ENCODE data around the gene RHO.

RHO gene

DNA sequence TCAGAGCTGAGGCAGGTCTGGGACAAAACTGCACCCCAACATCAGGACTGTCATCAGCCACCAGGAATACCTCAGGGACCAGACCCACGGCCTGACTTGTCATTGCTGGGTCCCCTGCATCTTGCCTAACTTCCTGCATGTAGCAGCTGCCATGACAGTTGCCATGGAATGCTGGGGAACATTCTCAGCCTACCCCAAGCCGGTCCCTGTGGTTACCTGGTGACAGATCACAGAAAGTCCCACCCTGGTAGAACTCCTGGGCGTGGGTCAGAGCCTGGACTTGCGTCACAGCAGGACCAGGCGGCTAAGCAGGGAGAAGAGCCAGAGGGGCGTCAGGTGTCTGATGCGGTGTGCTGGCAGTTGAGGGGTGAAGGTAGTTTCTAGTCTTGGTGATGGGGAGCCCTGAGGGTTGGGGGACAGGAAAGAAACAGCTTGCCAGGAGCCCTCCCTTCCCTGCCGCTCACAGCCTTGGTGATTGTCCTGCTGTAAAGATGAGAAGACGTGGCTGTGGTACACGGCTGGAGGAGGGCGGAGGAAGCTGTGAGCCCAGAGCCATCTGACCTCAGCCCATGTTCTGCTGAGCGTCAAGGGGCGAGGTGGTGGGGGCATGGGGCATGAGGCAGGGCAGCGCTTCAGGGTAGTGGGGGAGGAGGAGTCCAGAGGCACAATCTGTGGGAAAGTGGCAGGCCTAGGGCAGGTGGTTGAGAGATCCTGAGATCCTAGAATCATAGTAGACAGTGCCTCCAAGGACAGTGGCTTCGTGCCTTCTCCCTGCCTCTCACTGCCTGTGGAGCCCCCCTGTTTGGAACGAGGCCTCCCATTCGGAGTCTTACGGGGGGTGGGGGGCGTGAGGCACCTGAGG, 19.9 kb downstream of the RHO start:
- no peak for DNase-seq

DNA sequence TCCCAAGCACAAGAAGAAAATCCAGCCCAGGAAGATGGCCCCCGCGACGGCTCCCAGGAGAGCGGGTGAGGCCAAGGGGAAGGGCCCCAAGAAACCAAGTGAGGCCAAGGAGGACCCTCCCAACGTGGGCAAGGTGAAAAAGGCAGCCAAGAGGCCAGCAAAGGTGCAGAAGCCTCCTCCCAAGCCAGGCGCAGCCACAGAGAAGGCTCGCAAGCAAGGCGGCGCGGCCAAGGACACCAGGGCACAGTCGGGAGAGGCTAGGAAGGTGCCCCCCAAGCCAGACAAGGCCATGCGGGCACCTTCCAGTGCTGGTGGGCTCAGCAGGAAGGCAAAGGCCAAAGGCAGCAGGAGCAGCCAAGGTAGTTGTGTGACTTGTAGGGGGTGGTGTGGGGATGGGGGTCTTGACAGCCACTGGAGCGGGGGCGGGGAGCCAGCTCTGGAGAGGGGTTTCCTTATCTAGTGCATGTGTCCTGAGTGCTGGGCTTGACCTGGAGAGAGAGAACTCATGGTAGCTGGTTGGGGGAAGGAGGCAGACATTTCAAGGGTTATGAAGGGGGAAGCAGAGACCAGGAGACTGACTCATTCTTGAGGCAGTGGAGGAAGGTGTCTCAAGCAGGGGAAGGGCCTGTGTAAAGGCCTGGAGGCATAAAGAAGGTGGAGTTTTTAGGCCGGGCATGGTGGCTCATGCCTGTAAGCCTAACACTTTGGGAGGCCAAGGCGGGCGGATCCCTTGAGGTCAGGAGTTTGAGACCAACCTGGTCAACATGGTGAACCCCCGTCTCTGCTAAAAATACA, 20.8 kb downstream of the RHO start:
- DNase-seq = peak; percentile 23

DNA sequence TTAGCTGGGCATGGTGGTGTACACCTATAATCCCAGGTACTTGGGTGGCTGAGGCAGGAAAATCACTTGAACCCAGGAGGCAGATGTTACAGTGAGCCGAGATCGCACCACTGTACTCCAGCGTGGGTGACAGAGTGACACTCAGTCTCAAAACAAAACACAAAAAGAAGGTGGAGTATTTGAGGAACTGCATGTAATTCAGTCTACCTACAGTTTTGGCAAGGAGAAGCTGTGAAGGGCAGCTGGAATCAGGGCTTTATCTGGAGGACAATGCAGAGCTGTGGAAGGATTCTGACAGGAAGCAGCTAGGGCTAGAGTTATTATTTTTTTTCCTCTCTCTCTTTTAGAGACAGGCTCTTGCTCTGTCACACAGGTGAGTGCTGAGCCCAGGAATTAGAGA, 21.4 kb downstream of the RHO start:
- no peak for DNase-seq

DNA sequence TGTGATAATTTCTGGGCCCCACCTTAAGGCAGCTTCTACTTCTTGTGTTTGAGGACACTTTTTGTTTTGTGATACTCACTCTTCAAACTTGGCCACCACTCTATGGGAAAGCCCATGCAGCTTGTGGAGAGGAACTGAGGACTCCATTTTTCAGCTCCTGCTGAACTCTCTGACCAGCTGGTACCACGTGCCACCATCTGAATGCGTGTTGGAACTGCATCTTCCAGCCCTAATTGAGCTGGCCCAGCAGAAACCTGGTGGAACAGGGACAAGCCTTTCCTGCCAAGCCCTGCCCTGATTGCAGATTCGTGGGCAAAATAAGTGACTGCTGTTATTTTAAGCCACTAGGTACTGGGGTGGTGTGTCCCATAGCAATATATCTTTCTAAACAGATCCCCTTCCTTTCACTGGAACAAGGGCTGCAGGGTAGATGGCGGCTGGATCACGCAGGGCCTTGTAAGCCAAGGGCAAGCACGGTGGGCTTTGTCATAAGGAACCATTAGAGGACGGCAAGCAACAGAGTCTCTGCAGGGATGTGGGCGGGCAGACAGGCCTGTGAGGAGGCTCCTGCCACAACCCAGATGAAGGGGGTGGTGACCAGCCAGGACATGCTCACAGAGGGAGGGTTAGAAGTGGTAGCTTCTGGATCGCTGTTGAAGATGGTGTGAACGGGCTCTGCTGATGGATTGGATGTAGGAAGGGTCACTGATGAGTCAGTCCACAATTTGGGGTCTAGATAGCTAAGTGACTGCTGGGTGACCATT, 24.0 kb downstream of the RHO start:
- DNase-seq = no peak

DNA sequence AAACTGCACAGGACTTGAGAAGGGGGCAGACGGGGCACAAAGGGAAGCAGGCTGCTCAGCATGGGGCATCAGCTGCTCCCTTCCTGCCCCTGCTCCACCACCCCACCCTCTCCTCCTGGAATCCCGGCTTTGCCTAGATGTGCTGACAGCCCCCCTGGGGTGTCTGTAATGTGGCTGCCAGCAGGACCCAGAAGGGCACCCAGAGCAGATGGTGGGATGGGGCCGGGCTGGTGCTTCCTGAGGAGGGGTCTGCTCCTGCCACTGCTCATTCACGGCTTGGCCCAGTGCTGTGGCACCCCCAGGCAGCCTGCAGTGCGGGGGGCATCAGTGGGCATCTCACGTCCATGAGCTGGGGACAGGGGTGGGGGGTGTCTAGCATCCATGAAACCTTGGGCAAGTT, 24.7 kb downstream of the RHO start:
- no peak for DNase-seq

DNA sequence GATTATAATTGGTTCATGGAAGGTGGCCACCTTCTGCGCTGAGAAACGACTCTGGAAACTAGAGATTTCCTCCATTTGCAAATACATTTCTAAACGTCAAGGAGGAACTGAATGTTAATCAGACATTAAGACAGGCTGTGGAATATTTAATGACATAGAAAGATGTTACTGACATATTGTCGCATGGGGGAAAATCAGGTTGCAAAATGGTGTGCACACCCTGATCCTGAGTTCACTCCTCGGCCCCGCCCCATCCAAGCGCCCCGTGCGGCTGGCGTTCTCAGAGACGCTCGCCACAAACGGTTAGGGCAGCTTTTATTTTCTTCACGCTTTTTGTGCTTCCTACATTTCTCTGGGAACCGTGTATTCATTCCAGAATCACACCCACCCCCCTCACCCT, 25.3 kb downstream of the RHO start:
- DNase-seq = no peak

DNA sequence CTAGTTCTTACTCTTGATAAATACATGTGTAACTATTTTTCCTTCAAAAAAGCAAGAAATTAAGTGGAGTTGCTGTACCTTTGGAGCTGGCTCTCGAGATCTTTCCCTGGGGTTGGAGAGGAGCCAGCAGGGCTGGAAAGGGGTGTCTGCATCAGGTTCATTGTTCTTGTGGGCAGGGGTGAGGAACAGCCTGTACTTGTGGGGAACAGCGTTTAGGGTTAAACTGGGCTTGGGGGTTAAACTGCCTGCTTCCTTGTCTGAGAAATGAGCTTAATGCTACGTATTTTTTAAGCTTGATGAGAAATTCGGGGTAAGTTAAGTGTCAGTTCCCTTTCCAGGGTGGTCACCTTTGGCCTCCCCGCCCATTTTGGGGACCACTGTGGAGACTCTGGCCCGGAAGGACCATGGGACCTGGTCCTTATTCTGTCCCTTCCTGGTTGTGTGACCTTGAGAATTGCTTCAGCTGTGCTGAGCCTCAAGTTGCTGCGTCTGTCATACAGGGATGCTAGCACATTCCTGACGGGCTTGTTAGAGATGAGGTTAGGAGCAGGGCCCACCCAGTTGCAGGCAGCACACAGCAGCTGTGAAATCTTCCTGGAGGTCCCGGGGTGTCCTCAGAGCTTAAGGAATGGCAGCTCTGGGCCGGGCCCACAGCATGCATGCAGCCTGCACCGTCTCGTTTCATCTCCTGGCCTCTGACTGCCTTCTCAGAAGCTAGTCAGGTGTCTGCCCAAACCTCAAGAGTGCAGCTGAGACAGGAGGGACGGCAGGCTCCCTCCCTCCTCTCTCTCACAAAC, 26.1 kb downstream of the RHO start:
- DNase-seq = no peak

DNA sequence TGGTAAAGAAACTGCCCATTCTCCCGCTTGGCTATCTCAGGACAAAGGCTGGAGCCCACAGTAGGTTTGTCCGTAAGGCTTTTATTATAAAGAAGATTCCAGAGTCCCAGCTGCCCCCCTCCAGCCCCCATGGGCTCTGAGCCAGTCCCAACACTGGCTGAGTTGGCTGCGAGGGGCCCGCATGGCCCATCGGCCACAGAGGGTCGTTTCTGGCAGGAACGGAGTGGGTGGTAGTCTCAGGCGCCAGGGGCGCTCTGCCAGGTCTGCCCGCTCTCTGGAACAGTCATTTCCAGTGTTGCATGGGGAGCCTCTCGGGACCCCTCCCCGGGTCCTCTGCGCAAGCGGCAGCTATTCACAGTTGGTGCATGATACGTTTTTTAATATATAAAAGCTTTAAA, 26.7 kb downstream of the RHO start:
- no peak for DNase-seq

DNA sequence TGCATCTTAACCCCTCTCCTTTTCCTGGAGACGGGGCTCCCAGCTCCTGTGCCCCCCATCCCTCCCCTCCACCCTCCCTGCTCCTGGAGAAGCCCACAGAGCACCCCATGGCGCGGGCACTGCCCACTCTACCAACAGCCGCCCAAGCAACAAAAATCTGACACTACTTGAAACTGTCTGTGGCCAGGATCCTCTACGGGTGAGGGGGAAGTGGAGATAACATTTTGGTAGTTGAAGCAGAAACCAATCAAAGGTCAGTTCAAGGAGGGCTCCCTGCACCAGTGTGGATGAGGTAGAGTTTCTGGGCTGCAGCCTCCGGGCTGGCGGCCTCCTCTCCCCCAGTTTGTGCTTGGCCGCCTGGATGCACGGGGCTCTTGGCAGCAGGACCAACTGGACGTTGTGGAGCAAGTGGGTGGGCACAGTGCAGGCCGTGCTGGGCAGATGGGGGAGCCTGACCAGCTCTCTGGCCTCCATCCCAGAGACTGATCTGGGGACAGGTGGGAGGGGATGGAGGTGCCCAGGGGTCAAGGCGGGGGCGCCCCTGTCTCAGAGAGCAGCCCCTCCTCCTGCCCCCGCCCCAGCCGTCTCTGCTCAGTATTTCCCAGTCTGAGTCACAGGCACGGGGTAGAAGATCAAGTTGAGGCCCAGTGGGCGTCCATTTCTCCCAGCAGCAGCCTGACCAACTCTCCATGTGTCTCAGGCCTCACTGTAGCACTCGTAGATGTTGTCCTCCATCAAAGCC, 27.3 kb downstream of the RHO start:
- no peak for DNase-seq

DNA sequence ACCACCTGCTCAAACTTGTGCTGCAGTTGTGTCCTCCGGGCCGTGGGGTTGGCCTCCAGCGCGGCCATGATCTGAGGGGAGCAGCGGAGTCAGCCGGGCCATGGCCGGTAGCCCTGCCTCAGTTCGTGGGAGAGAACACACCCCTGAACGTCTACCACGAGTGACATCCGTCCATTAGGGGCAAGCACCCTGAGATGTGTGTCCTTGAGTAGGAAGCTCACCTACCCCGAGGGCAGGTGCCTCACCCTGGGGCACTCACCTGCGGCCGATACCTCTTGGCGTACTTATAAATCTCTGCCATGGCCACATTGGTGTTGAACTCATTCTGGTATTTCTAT, 27.9 kb downstream of the RHO start:
- no peak for DNase-seq

DNA sequence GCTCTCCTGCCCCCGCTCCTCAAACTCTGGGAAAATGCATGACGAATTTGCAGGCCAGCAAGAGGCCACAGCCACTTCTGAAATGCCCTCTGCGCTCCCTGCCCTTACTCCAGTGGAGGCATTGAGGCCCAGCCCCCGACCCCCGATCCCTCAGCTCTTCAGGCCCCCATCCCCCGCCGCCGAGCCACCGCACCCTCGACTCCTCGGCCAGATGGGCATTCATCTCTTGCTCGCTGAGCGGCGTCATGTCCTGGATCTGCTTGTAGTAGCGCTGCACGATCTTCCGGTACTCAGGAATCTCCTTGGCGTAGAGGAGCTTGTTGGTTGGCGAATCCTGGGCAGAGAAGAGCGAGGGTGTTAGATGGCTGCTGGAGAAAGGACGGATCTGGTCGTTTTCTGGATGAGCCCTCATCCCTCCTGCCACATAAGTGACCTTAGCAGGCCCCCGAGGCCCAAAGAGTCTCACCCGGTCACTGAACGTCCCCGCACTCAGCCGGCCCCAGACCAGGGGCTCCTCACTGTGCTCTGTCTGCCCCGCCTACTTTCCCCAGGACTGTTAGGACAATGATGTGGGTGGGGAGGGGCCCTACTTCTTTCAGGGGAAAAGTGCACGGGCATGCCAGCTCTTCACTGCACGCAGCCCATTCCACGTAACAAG, 28.6 kb downstream of the RHO start:
- DNase-seq = no peak

DNA sequence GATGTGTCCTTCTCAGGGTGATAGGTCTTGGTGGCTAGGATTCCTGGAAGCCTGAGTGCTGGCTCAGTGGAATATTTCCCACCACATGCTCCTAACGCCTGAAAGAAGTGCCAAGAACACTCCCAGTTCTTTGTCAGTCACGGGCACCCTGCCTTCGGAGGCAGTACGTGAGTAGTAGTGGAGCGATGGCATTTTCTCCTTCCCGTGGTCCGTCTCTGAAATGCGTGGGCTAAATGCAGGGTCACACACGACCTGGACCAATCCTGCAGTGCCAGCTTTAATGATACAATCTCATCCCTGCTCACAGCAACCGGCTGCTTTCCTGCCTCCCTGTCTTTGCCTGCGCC, 29.1 kb downstream of the RHO start:
- DNase-seq = no peak

DNA sequence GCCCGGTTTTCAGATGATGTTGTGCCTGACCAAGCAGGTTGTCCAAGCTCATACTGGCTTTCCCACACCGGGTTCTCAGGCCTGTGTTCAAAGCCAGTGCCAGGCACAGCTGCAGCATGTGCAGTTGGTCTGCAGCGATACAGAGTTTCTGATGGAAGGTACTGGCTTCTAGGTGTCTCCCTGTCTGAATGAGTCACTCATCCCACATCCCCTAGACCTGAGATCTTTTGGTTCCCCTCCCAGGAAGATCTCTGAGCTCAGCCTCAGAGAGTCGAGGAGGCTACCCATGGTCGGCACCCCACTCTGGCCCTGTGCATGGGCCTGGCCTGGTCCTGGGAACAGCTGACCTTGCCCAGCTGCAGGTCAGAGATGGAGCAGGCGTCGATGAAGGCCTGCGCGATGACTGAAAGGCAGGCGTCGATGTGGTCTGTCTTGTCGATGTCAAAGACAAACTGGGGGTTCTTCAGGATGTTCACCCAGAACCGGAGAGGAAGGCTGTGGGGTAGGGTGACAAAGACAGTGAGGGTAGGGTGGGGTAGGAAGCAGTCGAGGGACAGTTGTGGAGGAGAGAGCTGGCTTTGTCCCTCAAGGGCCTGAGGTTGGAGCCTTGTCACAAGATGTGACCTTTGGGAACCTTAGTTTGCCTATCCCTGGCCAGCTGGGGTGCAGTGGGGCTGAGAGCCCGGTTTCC, 29.8 kb downstream of the RHO start:
- DNase-seq = no peak

DNA sequence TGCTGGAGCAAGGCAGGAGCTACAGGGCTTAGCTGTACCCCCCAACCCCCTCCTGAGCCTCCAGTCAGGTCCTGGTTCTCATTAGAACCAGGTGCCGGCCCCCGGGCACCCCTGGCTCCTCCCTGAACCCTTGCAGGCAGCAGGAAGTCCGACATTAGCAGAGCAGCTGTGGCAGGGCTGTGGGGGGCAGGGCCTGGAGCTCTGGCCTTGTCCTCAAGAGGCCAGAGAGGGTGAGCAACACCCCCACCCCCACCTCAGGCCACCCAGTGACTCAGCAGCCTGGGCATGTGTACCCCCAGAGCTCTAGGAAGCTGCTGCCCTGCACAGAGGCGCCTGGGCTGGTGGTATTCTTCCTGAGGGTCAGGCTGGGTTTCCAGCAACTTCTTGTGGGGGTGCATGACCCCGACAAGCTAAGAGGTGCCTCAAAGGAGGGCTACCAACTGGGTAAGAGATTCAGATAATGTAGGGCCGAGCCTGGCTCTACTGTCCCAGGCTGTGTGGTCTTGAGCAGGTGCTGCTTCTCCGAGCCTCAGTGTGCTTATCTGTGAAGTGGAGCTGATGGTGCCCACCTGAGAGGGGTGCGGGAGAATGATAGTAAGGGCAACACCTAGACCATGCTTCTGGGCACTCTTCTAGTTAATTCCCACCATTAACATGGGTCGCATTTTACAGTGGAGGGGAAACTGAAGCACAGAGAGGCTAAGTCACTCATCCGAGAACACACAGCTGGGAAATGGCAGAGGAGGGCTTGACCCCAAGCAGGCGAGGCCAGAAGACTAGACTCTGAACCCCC, 30.5 kb downstream of the RHO start:
- DNase-seq = peak; percentile 87

DNA sequence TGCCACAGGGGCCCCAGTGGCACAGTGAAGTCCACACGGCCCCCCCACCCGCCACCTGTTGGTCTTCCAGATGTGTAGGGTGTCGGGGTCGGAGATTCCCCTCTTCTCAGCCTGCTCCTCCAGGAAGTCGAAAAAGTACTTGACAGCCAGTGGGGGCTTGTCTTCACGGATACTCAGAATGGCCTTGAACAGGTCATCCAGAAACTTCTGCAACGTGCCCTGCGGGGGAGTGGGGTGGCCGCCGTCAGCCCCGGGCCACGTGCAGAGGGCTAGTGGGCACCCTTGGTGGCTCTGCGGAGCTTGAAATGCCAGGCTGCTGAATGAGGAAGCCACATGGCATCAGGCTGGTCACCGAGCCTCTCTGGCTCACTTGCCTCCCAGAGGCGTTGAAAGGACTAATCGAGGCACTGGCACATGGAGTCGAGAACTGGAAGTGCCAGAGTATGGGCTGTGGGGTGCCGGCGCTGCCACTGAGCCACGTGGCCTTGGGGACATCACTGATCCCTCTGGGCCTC, 31.2 kb downstream of the RHO start:
- no peak for DNase-seq

DNA sequence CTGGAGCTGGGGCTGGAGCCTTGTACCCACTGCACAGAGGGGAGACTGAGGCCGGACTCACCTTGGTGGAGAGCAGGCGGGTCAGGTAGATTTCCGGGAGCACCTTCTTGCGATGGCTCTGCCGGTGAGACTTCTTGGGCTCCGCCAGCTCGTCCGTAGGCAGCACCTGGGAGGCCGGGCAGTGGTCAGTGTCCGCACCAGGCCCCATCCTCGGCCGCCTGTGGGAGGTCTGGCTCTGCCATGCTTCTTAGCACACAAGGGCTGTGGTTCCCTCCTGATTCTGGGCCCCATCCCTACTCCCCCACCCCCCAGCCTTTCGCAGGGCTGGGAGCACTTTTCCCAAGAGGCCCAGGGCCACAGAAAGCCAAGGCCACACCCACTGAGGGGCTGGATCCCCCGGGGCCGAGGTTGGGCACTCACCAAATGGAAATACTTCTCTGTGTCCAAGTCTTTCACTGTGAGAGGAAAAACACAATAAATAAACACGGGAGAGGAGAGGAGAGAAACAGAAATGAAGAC, 31.9 kb downstream of the RHO start:
- peak; percentile 58 for DNase-seq

DNA sequence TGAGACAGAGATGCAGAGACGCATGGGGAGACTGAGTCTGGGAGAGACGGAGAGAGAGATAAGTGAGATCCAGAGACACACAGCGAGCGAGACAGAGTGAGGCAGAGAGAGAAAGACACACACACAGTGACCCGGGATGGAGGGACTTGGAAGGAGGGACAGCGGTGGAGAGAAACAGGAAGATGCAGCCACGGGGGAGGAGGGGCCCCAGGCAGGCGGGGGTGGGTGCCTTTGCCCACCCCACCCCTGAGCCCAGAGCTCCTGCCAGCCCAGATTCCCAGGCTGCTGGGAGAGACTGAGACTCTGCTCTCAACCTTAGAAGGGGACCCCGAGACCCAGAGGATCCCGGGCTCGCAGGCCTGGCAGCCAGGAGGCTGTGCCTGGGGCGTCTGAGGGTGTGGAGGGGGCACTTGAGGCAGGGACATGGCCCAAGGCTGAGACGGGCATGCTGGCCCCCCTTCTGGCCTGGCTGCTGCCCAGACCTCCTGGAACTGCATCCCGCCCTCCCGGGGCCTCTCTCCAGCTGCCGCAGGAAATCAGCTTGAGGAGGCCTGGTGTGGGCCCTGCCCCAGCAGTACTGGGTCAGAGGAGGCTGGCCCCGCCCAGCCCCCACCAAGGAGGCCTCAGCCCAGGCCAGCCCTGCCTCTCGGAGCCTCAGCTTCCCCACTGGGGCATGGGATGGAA, 32.6 kb downstream of the RHO start:
- peak; percentile 67 for DNase-seq

DNA sequence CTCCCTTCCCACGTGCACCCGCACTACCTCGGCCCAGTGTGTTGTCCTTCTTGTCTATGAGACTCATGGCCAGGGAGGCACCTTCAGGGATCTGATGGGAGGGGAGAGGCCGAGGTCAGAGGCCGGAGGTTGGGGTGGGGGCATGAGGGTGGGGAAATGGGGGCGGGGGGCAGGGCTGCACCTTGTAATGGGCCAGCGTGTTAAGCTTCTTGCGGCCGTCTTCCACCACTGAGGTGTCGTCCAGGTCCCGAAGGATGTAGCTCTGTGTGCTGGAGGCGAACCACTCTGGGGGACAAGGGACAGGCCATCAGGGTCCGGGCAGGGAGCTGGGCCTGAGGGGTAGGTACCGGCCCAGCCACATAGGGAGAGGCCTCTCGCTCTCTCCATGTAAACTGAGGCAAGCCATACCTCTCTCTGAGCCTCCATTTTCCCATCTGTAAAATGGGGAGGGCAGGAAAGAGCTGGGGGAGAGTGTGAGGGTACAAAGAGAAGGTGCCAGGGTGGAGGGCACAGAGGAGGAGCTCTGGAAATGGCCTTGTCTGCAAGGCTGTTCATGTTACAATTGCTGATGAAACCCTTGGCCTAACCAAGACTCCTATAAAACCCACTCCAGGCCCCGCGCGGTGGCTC, 33.3 kb downstream of the RHO start:
- DNase-seq = no peak

DNA sequence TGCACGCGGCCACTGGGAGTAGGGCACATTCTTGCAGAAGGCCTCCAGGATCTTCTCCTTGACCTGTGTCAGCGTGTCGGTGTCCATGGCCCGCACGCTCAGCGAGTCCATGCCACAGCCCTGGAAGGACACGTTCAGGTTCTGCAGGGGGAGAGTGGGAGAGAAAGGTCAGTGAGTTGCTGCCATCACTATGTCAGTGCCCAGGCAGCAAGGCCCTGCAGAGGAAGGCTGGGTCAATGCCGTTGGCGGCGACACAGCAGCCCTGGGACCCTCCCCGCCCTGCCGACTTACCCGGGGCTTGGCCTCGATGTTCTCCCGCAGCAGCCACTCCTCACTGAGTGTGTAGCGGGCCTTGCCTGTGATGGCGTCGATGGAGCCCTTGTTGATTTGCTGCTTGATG, 34.4 kb downstream of the RHO start:
- DNase-seq = no peak

Data from HCEC 1CT (cell line).